Parathyroid adenoma (tissue), 2 donors: Measurements from ENCODE around the gene EMD.

ENCODE experiments used
- H2AFZ ChIP-seq: fragments of 300-600 bp; sonication (generic); one replicate; pipeline ENCODE4 v1.7.0; 2017; ENCODE audit warnings: antibody characterized with exemption, mild to moderate bottlenecking
- H3K27ac ChIP-seq: fragments of 300-600 bp; sonication (generic); one replicate; pipeline ENCODE4 v1.7.0; 2017
- H3K27me3 ChIP-seq: fragments of 300-600 bp; sonication (generic); one replicate; pipeline ENCODE4 v1.7.0; 2017; ENCODE audit warnings: low read length; ENCODE audit not compliant: control insufficient read depth, insufficient read depth
- H3K36me3 ChIP-seq: fragments of 300-600 bp; sonication (generic); one replicate; pipeline ENCODE4 v1.7.0; 2017; ENCODE audit warnings: low read length; ENCODE audit not compliant: control insufficient read depth, insufficient read depth
- H3K4me1 ChIP-seq: fragments of 300-600 bp; sonication (generic); one replicate; pipeline ENCODE4 v1.7.0; 2017; ENCODE audit warnings: control low read depth
- H3K4me2 ChIP-seq: fragments of 300-600 bp; sonication (generic); one replicate; pipeline ENCODE4 v1.7.0; 2017; ENCODE audit warnings: low read length
- H3K4me3 ChIP-seq: fragments of 300-600 bp; sonication (generic); one replicate; pipeline ENCODE4 v1.7.0; 2017; ENCODE audit warnings: low read depth, low read length
- H3K79me2 ChIP-seq: fragments of 300-600 bp; sonication (generic); one replicate; pipeline ENCODE4 v1.7.0; 2017; ENCODE audit warnings: control low read depth
- H3K9ac ChIP-seq: fragments of 300-600 bp; sonication (generic); one replicate; pipeline ENCODE4 v1.7.0; 2017; ENCODE audit warnings: mild to moderate bottlenecking
- H3K9me3 ChIP-seq: fragments of 300-600 bp; sonication (generic); one replicate; pipeline ENCODE4 v1.7.0; 2017; ENCODE audit warnings: low read length; ENCODE audit not compliant: control insufficient read depth
- TF ChIP-seq, protein P1 (sequence below): fragments of 300-600 bp; sonication (generic); IDR thresholded peaks from one replicate; pipeline ENCODE4 v1.7.0; 2017; ENCODE audit warnings: antibody characterized with exemption, mild to moderate bottlenecking
- donor health status: primary hyperparathyroidism.

Gene EMD

GRCh38 chrX:154429711-154430110 is 50.6 kb downstream of the EMD start:
- no peaks in the 10 kb centered on the region for H3K9me3 ChIP-seq
- H3K4me3 ChIP-seq, result peak overlapping the region; percentile 70
- H3K9ac ChIP-seq, result no peak overlapping the region
- H3K36me3 ChIP-seq, result no peaks in the 10 kb centered on the region
- no peak overlapping the region for H3K27ac ChIP-seq
- no peak overlapping the region for H2AFZ ChIP-seq
- TF ChIP-seq, protein P1, sequence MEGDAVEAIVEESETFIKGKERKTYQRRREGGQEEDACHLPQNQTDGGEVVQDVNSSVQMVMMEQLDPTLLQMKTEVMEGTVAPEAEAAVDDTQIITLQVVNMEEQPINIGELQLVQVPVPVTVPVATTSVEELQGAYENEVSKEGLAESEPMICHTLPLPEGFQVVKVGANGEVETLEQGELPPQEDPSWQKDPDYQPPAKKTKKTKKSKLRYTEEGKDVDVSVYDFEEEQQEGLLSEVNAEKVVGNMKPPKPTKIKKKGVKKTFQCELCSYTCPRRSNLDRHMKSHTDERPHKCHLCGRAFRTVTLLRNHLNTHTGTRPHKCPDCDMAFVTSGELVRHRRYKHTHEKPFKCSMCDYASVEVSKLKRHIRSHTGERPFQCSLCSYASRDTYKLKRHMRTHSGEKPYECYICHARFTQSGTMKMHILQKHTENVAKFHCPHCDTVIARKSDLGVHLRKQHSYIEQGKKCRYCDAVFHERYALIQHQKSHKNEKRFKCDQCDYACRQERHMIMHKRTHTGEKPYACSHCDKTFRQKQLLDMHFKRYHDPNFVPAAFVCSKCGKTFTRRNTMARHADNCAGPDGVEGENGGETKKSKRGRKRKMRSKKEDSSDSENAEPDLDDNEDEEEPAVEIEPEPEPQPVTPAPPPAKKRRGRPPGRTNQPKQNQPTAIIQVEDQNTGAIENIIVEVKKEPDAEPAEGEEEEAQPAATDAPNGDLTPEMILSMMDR, result no peak
- H3K4me2 ChIP-seq, result peak overlapping the region; percentile 64
- no peaks in the 10 kb centered on the region for H3K27me3 ChIP-seq
- H3K79me2 ChIP-seq, result peaks cover 2% of the 10 kb centered on the region
- H3K4me1 ChIP-seq, result peaks cover 4% of the 10 kb centered on the region

GRCh38 chrX:154430479-154430878 is 51.4 kb downstream of the EMD start:
- H3K4me2 ChIP-seq, result peak overlapping the region; percentile 35
- no peak overlapping the region for H3K4me3 ChIP-seq
- peaks cover 2% of the 10 kb centered on the region for H3K79me2 ChIP-seq
- no peaks in the 10 kb centered on the region for H3K27me3 ChIP-seq
- no peak overlapping the region for H2AFZ ChIP-seq
- TF ChIP-seq, protein P1, result no peak
- no peaks in the 10 kb centered on the region for H3K9me3 ChIP-seq
- H3K36me3 ChIP-seq, result no peaks in the 10 kb centered on the region
- H3K9ac ChIP-seq, result no peak overlapping the region
- no peak overlapping the region for H3K27ac ChIP-seq
- peaks cover 4% of the 10 kb centered on the region for H3K4me1 ChIP-seq

DNA sequence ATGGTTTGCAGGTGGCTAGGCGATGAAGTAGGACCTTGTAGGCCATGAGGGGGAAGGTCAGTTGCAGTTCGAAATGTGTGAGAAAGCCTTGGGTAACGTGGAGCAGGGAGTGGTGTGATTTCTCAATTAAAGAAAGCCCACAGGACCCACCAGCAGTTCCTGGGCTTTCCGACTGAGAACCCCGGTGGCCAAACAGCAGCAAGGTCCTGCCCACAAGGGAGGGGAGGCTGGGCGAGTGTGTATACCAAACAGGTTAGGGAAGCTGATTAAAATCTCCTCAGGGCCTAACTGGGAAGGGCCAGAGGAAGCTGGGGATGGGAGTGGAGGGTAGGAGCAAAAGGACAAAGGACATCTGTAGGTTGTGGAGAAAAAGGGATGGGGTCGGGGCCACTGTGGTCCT is 51.8 kb downstream of the EMD start:
- H3K4me1 ChIP-seq, result peaks cover 4% of the 10 kb centered on the region
- no peak overlapping the region for H3K4me3 ChIP-seq
- no peak overlapping the region for H3K27ac ChIP-seq
- no peaks in the 10 kb centered on the region for H3K27me3 ChIP-seq
- TF ChIP-seq, protein P1, result no peak
- H3K4me2 ChIP-seq, result peak overlapping the region; percentile 35
- no peak overlapping the region for H3K9ac ChIP-seq
- no peak overlapping the region for H2AFZ ChIP-seq
- no peaks in the 10 kb centered on the region for H3K36me3 ChIP-seq
- peaks cover 2% of the 10 kb centered on the region for H3K79me2 ChIP-seq
- no peaks in the 10 kb centered on the region for H3K9me3 ChIP-seq
